GM19468 (cell line): Measurements from ENCODE around the gene RETN.

Experiments
- ATAC-seq: cut with Tn5 transposase; IDR thresholded peaks from one replicate; pipeline ENCODE4 v1.9.1; 2021; ENCODE audit warnings: mild to moderate bottlenecking, moderate library complexity, moderate number of reproducible peaks; ENCODE audit not compliant: unreplicated experiment; ENCODE audit errors: extremely low read depth

Gene RETN

DNA sequence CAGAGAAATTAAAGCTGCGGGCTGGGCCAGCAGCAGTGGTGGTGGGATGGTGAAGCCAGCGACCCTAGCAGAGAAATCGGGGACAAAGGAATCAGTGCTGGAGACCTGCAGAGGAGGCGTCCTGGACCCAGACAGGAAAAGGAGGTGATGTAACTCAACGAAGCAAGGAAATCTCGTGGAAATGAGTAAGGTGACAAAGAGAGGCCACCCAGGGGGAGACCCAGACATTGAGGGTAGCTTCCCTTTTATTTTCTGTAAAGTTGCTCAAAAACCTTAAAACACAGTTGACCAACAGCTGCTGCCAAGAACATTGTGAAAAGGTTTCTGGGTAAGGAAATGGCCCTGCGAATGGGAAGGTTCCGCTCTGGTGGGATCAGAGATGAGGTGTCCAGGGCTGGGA is 13.3 kb upstream of the RETN start:
- ATAC-seq: no peak

DNA sequence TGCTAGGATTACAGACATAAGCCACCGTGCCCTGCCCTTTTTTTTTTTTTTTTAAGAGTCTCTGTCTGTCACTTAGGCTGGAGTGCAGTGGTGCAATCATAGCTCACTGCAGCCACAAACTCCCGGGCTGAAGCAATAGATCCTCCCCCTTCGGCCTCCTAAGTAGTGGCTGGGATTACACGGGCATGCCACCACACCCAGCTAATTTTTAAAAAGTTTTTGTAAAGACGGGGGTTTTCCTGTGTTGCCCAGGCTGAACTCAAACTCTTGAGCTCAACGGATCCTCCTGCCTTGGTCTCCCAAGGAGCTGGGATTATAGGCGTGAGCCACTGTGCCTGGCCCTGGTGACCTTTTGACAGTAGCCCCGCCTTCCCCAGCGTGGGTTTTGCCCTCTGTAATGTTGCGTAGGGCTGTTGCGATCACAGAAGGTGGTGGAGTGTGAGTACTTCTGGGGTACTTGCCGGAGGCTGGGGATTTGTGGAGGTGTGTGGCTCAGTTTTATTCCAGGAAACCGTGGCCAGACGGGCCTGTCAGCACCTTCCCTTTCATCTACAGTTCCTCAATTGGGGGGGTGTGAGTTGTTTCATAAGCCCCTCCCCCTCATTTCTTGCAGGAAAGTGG is 11.6 kb upstream of the RETN start:
- no peak for ATAC-seq

DNA sequence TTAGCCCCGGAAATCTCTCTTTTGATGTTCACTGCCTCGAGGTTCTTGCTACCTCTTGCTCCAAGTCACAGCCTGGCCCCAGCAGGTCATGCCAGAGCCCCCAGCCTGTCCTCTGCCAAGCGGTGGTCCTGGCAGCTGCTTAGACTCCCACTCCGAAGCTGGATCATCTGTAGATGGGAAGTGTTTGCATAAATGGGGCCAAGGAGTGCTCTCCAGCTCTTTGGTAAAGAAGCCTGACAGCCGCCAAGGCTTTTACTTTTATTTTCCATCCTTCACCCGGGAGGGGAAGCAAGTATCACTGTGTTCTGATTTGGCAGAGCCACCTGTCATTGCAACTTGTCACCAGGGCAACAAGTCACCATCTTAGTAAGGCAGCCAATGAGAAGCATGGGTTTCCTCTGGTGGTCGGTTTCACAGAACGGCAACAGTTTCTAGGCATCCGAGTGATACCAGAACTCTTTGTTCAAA is 10.6 kb upstream of the RETN start:
- ATAC-seq: peak; percentile 67

DNA sequence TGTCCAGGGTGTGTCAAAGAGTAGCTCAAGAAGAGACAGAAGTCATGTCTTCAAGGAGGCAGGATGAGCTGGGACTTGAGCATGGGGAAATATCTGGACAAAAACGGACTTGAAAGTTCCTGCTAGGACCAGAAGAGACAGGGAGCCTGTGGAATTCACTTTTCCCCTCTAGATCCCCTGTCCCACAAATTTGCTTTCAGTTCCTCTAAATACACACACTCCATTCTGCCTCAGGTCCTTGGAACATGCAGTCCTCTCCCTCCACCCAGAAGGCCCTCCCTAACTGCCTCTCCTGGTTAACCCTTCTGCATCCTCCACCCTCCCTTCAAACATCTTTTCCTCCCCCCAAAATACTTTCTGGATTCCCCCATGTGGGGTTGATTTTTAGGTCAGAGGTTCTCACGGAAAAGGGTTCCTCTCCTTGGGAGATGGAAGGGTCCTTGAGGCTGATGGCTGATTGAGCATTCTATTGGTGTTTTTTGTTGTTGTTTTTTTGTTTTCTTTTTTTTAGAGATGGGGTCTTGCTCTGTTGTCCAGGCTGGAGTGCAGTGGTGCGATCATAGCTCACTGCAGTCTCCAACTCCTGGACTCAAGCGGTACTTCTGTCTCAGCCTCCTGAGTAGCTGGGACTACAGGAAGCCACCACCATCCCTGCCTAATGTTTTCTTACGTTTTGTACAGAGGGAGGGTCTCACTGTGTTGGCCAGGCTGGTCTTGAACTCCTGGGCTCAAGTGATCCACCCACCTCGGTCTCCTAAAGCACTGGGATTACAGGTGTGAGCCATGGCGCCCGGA is 6.9 kb upstream of the RETN start:
- ATAC-seq: no peak

GRCh38 chr19:7662657-7663056 is 6.2 kb upstream of the RETN start:
- ATAC-seq: no peak

DNA sequence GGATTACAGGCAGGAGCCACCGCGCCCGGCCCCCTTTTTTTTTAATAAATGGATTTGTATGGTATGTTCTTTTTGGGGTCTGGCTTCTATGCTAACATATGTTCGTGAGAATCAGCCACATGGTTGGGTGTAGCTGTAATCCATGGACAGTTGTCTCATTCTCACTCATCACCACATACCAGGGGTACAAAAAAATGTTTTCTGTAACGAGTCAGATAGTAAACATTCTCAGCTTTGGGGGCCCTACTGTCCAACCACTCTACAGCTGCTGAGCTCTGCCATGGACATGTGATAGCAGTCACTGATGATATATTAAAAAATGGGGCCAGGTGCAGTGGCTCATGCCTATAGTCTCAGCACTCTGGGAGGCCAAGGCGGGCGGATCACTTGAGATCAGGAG is 5.1 kb upstream of the RETN start:
- no peak for ATAC-seq

- no peak for ATAC-seq
Observed at GRCh38 chr19:7665076-7665475, 3.8 kb upstream of the RETN start.

DNA sequence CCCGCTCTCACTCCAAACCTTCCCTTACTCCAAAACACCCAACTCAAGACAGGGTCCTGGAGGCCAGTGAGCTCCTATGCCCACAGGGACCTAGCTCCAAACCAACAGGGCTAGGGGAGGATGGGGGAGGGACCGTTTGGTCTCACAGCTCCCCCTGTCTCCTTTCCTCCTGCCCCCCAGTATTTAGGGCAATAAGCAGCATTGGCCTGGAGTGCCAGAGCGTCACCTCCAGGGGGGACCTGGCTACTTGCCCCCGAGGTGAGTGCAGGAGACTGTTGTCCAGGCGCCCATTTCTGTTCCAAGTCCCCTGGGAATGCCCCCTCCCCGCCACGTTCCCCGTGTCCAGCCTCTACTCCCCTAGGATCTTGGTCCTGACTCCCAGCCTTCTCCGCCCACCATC is 792 bp downstream of the RETN start:
- ATAC-seq: no peak

DNA sequence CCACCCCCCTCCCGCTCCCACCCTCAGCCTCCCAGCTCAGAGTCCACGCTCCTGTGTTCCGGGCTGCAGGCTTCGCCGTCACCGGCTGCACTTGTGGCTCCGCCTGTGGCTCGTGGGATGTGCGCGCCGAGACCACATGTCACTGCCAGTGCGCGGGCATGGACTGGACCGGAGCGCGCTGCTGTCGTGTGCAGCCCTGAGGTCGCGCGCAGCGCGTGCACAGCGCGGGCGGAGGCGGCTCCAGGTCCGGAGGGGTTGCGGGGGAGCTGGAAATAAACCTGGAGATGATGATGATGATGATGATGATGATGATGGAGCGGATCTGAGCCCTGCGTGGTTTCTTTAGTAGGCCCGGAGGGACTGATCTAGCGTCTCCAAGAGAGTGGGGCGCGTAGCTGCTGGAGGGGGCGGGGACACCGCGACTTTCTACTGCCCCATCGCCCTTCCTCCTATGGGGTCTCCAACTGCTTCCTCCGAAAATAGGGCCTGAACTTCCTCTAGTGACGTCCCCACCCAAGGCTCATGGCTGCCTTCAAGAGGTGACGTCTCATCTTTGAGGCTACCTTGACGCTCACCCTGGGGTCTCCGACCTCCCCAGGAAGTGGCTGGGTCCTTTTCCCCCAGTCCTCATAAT is 1.4 kb downstream of the RETN start:
- no peak for ATAC-seq

GRCh38 chr19:7670790-7671189 is 1.9 kb downstream of the RETN start:
- no peak for ATAC-seq

GRCh38 chr19:7672522-7672921 is 3.7 kb downstream of the RETN start:
- ATAC-seq: no peak

GRCh38 chr19:7674010-7675005 is 5.5 kb downstream of the RETN start:
- no peak for ATAC-seq

GRCh38 chr19:7676376-7676775 is 7.5 kb downstream of the RETN start:
- no peak for ATAC-seq

GRCh38 chr19:7676854-7677253 is 8.0 kb downstream of the RETN start, which contains the start of gene MCEMP1:
MCEMP1 (plus strand) TSS chr19:7677090; CDS start chr19:7677121, 31 bp downstream.
- ATAC-seq: no peak

DNA sequence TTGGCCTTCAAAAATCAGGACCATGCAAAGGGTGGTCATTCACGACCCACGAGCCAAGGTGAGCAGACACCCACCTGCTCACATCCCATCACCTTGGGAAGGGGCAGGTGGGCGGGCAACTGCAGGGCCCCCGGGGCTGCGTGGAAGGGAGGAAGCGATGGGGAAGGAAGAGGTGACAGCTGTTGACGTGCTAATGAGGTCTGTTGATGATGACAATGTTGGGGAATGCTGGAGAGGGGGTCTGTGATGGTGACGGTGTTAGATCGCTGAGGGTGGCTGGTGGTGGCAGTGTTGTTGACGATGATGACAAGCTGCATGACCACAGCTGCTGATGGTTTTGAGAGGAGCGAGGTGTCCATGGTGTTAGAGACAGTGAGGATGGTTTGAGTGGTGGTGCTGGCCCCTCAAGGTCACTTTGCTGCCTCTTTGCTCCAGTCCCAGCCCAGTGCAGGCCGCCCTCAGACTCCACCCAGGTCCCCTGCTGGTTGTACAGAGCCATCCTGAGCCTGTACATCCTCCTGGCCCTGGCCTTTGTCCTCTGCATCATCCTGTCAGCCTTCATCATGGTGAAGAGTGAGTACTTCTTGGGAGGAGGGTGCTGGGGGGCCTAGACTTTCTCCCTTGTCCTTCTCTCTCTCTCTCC is 8.9 kb downstream of the RETN start:
- ATAC-seq: no peak

DNA sequence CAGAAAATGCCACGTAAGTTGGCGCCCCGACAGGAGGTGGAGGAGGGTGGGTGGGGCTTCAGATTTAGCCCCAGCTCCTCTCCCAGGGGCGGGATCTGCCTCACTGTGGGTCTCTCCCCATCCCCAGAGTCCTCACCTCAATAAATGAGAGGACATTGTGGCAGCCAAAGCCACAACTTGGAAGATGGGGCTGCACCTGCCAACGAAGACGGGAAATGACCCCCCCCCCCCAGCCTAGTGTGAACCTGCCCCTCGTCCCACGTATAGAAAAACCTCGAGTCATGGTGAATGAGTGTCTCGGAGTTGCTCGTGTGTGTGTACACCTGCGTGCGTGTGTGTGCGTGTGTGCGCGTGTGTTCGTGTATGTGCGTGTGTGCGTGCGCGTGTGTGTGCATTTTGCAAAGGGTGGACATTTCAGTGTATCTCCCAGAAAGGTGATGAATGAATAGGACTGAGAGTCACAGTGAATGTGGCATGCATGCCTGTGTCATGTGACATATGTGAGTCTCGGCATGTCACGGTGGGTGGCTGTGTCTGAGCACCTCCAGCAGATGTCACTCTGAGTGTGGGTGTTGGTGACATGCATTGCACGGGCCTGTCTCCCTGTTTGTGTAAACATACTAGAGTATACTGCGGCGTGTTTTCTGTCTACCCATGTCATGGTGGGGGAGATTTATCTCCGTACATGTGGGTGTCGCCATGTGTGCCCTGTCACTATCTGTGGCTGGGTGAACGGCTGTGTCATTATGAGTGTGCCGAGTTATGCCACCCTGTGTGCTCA is 10.3 kb downstream of the RETN start:
- no peak for ATAC-seq

GRCh38 chr19:7679771-7680605 is 11.1 kb downstream of the RETN start:
- ATAC-seq: no peak
